Stimulated activated CD8-positive, alpha-beta memory T cell treated with anti-CD3 and anti-CD28 coated beads, Interleukin-2, amount 100 ng/mL, for 1 hour (primary cell): Measurements from ENCODE around the gene SYNE1.
"Not testable (repeated sequence)": the region's sequence is repeated elsewhere in the genome, so short reads cannot be mapped to it uniquely, and the experiment has no call there.

Experiments
- DNase-seq, 2 donors: peaks; one replicate each; pipeline ENCODE4 v3.0.0-alpha.2; 2020; ENCODE audit warnings: low read depth in 2 of 2

The SYNE1 gene

GRCh38 chr6:152423216-152424103, 213.7 kb downstream of the SYNE1 start:
- no peak for DNase-seq

GRCh38 chr6:152421496-152421895, 215.7 kb downstream of the SYNE1 start:
- not testable (repeated sequence) for DNase-seq

- DNase-seq, result no peak
Measured at GRCh38 chr6:152420696-152421095, 216.5 kb downstream of the SYNE1 start.

GRCh38 chr6:152418551-152418950, 218.6 kb downstream of the SYNE1 start:
- DNase-seq, result no peak

GRCh38 chr6:152416652-152417051, 220.5 kb downstream of the SYNE1 start:
- DNase-seq, result no peak

GRCh38 chr6:152404936-152405595, 232.1 kb downstream of the SYNE1 start:
- no peak for DNase-seq

- DNase-seq, result no peak
Measured at GRCh38 chr6:152404086-152404857, 232.9 kb downstream of the SYNE1 start.

GRCh38 chr6:152402791-152403190, 234.4 kb downstream of the SYNE1 start:
- no peak for DNase-seq

- no peak for DNase-seq
Measured at GRCh38 chr6:152401978-152402377, 235.2 kb downstream of the SYNE1 start.

GRCh38 chr6:152399399-152399798, 237.8 kb downstream of the SYNE1 start:
- DNase-seq, result no peak

- DNase-seq, result no peak
Measured at GRCh38 chr6:152398993-152399392, 238.2 kb downstream of the SYNE1 start.

GRCh38 chr6:152398316-152398715, 238.8 kb downstream of the SYNE1 start:
- DNase-seq, result no peak

- DNase-seq, result no peak
Measured at GRCh38 chr6:152394303-152394702, 242.9 kb downstream of the SYNE1 start.

GRCh38 chr6:152391179-152391880, 245.8 kb downstream of the SYNE1 start:
- DNase-seq, result no peak

- no peak for DNase-seq
Measured at GRCh38 chr6:152387091-152387490, 250.1 kb downstream of the SYNE1 start.

GRCh38 chr6:152386131-152386530, 251.0 kb downstream of the SYNE1 start:
- DNase-seq, result no peak

- DNase-seq, result no peak
Measured at GRCh38 chr6:152380993-152381898, 255.9 kb downstream of the SYNE1 start.

- no peak for DNase-seq
Measured at GRCh38 chr6:152380351-152380767, 256.8 kb downstream of the SYNE1 start.

- DNase-seq, result no peak
Measured at GRCh38 chr6:152379423-152379822, 257.7 kb downstream of the SYNE1 start.

- DNase-seq, result no peak
Measured at GRCh38 chr6:152378169-152378568, 259.0 kb downstream of the SYNE1 start.

- DNase-seq, result no peak
Measured at GRCh38 chr6:152375197-152375596, 262.0 kb downstream of the SYNE1 start.
